SK-N-SH (cell line): Measurements from ENCODE around the gene EIF1AD. TPM values are rescaled to one million over a fixed set of nuclear protein-coding genes. Genes with fewer than 3 reads are reported as not detected.

Experiments used
- CTCF ChIA-PET: fragments of 300-600, 350-600 bp; formaldehyde crosslinking; extraction: SDS; loops from one replicate; lab custom pipeline; 2021; lab: Yijun Ruan, JAX
- POLR2A ChIA-PET: fragments of 350-600 bp; sonication (Branson Sonifier 250); formaldehyde crosslinking; extraction: SDS; loops from one replicate; lab custom pipeline; 2020; ENCODE audit warnings: antibody characterized with exemption, inconsistent platforms; lab: Yijun Ruan, JAX
- DNase-seq: peaks from one replicate; pipeline ENCODE4 v3.0.0; 2012
- H2AFZ ChIP-seq: fragments of 200-600 bp; sonication (generic); 2 replicates; pipeline ENCODE4 v1.8.1; 2016; ENCODE audit warnings: antibody characterized with exemption, mild to moderate bottlenecking, low read depth
- H3F3A ChIP-seq: fragments of 200-600 bp; sonication (generic); replicated peaks from 2 replicates; pipeline ENCODE3; 2016; ENCODE audit warnings: antibody characterized with exemption, mild to moderate bottlenecking; ENCODE audit not compliant: insufficient read depth
- H3K27ac ChIP-seq, 2 experiments: fragments of 200-500 bp in 1 of 2; fragments of 200-600 bp in 1 of 2; sonication (Bioruptor generic) in 1 of 2; sonication (generic), shearing (Covaris generic) in 1 of 2; 2 replicates each; pipeline versions ENCODE4 v1.5.1 to v1.6.1; 2014 to 2016; ENCODE audit warnings: low read depth in 2 of 2, inconsistent platforms in 1 of 2, low read length in 1 of 2, mild to moderate bottlenecking in 1 of 2, mixed read lengths in 1 of 2
- H3K27me3 ChIP-seq: fragments of 200-600 bp; sonication (generic), shearing (Covaris generic); 2 replicates; pipeline ENCODE4 v1.6.1; 2016; ENCODE audit warnings: mixed run types; ENCODE audit not compliant: insufficient read depth
- H3K36me3 ChIP-seq, 2 experiments: fragments of 200-500 bp in 1 of 2; fragments of 200-600 bp in 1 of 2; sonication (Bioruptor generic) in 1 of 2; sonication (generic) in 1 of 2; replicated peaks in 1 of 2; 2 replicates each; pipeline versions ENCODE3 to v1.5.1; 2014 to 2016; ENCODE audit warnings: low read length in 1 of 2, mild to moderate bottlenecking in 1 of 2; ENCODE audit not compliant: insufficient read depth in 2 of 2, control insufficient read depth in 1 of 2
- H3K4me1 ChIP-seq, 2 experiments: fragments of 200-500 bp in 1 of 2; fragments of 200-600 bp in 1 of 2; sonication (Bioruptor generic) in 1 of 2; sonication (generic), shearing (Covaris generic) in 1 of 2; 2 replicates each; pipeline versions ENCODE4 v1.5.1 to v1.6.1; 2014 to 2016; ENCODE audit warnings: low read depth in 1 of 2, low read length in 1 of 2, mixed run types in 1 of 2; ENCODE audit not compliant: insufficient read depth in 2 of 2, control insufficient read depth in 1 of 2
- H3K4me2 ChIP-seq: fragments of 200-600 bp; sonication (generic), shearing (Covaris generic); 2 replicates; pipeline ENCODE4 v1.6.1; 2017; ENCODE audit warnings: mixed run types
- H3K4me3 ChIP-seq, 2 experiments: fragments of 200-500 bp in 1 of 2; fragments of 200-600 bp in 1 of 2; sonication (Bioruptor generic) in 1 of 2; sonication (generic), shearing (Covaris generic) in 1 of 2; 2 replicates each; pipeline versions ENCODE4 v1.5.1 to v1.8.1; 2014 to 2016; ENCODE audit warnings: low read depth in 2 of 2, inconsistent platforms in 1 of 2, low read length in 1 of 2, mild to moderate bottlenecking in 1 of 2, mixed read lengths in 1 of 2, moderate library complexity in 1 of 2
- H3K79me2 ChIP-seq: fragments of 200-600 bp; sonication (generic); 2 replicates; pipeline ENCODE4 v1.8.1; 2017; ENCODE audit warnings: mild to moderate bottlenecking; ENCODE audit not compliant: insufficient read depth
- H3K9ac ChIP-seq: fragments of 200-600 bp; sonication (generic); 2 replicates; pipeline ENCODE4 v1.6.1; 2017; ENCODE audit warnings: mixed run types
- H3K9me2 ChIP-seq: fragments of 200-600 bp; sonication (generic); 2 replicates; pipeline ENCODE4 v1.6.1; 2017; ENCODE audit warnings: mixed run types
- H3K9me3 ChIP-seq: fragments of 200-600 bp; sonication (generic); 2 replicates; pipeline ENCODE4 v1.6.1; 2017; ENCODE audit warnings: mixed run types, mild to moderate bottlenecking, moderate library complexity
- H4K20me1 ChIP-seq: fragments of 200-600 bp; sonication (generic); 2 replicates; pipeline ENCODE4 v1.6.1; 2017; ENCODE audit warnings: mild to moderate bottlenecking, mixed run types; ENCODE audit not compliant: insufficient read depth
- CHD2 ChIP-seq: fragments of 150-350 bp; IDR thresholded peaks from 2 replicates; pipeline ENCODE4 v1.6.1; 2018; ENCODE audit warnings: low read length; ENCODE audit not compliant: partially characterized antibody
- ELF1 ChIP-seq: IDR thresholded peaks from 2 replicates; pipeline ENCODE4 v1.4.0; 2012
- EP300 ChIP-seq, 2 experiments: IDR thresholded peaks; 2 replicates each; pipeline versions ENCODE4 v1.4.0 to v1.6.1; 2012; ENCODE audit warnings: borderline replicate concordance in 1 of 2, low read depth in 1 of 2, low read length in 1 of 2
- EZH2phosphoT487 ChIP-seq: fragments of 200-600 bp; sonication (generic); IDR thresholded peaks from 2 replicates; pipeline ENCODE4 v1.6.1; 2017; ENCODE audit warnings: low read depth, mixed run types, mild to moderate bottlenecking, antibody characterized with exemption, moderate library complexity, borderline replicate concordance
- FOSL2 ChIP-seq: IDR thresholded peaks from 2 replicates; pipeline ENCODE4 v1.4.0; 2012; ENCODE audit warnings: low read depth, mild to moderate bottlenecking, moderate library complexity, borderline replicate concordance
- FOXM1 ChIP-seq: IDR thresholded peaks from 2 replicates; pipeline ENCODE4 v1.4.0; 2012; ENCODE audit warnings: low read depth, mild to moderate bottlenecking
- MEF2A ChIP-seq: IDR thresholded peaks from 2 replicates; pipeline ENCODE4 v1.4.0; 2012; ENCODE audit warnings: low read depth, borderline replicate concordance
- NFIC ChIP-seq: IDR thresholded peaks from 2 replicates; pipeline ENCODE4 v1.4.0; 2012; ENCODE audit warnings: borderline replicate concordance
- RAD21 ChIP-seq: IDR thresholded peaks from 2 replicates; pipeline ENCODE4 v1.6.1; 2012; ENCODE audit warnings: mild to moderate bottlenecking, low read length
- REST ChIP-seq: IDR thresholded peaks from 2 replicates; pipeline ENCODE4 v1.6.1; 2012; ENCODE audit warnings: mild to moderate bottlenecking, low read depth, low read length, moderate library complexity
- RFX5 ChIP-seq: IDR thresholded peaks from 2 replicates; pipeline ENCODE4 v1.6.1; 2012; ENCODE audit warnings: mild to moderate bottlenecking, improper control_type of control experiment, low read length
- SIN3A ChIP-seq: IDR thresholded peaks from 2 replicates; pipeline ENCODE4 v1.6.1; 2012; ENCODE audit warnings: low read depth, mild to moderate bottlenecking, low read length, moderate library complexity, borderline replicate concordance
- SMC3 ChIP-seq: IDR thresholded peaks from 2 replicates; pipeline ENCODE4 v1.6.1; 2012; ENCODE audit warnings: low read depth, low read length, improper control_type of control experiment
- TAF1 ChIP-seq: IDR thresholded peaks from 2 replicates; pipeline ENCODE4 v1.6.1; 2012; ENCODE audit warnings: low read depth, mild to moderate bottlenecking, low read length, moderate library complexity, borderline replicate concordance
- TCF12 ChIP-seq: IDR thresholded peaks from 2 replicates; pipeline ENCODE4 v1.4.0; 2012
- TEAD4 ChIP-seq: IDR thresholded peaks from 2 replicates; pipeline ENCODE4 v1.4.0; 2012; ENCODE audit warnings: mild to moderate bottlenecking, borderline replicate concordance; ENCODE audit not compliant: insufficient read depth
- whole genome bisulfite sequencing: methylation state at CpG from one replicate; pipeline ENCODE4 v1.1.6; 2017; ENCODE audit warnings: low lambda C conversion rate; 5-methylcytosine and 5-hydroxymethylcytosine counted together
- polyA plus RNA-seq, 3 experiments: library from polyadenylated mRNA; depleted of rRNA; stranded (reverse); fragments of >200 nt; gene quantifications; 2 replicates each; pipeline ENCODE4 v1.2.3, GENCODE V29; 2012
- TF ChIP-seq, protein P1 (sequence below): fragments of 150-350 bp; IDR thresholded peaks from 2 replicates; pipeline ENCODE4 v1.6.1; 2017; ENCODE audit warnings: antibody characterized with exemption, low read length, low read depth, borderline replicate concordance
- TF ChIP-seq, protein P2 (sequence below): IDR thresholded peaks from 2 replicates; pipeline ENCODE4 v1.4.0; 2012; ENCODE audit warnings: low read depth, borderline replicate concordance

Gene EIF1AD
- polyA plus RNA-seq, 1 of the 3 experiments (the other 2 are of a cell fraction): 28.9 TPM

DNA sequence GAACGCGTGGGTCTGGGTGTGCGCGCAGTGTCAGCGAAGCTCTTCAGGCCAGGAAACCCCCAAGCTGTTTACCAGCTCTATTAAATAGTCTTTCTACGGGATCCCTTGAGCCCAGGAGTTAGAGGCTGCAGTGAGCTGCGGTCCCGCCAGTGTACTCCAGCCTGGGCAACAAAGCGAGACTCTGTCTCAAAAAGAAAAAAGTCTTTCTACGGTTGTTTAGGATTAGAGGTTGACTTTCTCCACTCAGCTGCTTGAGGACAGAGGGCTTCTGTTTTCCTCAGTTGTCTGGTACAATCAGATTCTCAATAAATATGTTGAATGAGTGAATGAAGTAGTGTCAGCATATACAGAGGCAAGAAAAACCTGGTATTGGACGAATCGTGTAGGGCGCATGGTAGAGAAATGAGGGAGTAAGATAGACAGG lies 39.8 kb downstream of the EIF1AD start:
- H3K4me1 ChIP-seq: peaks cover 8 to 14% of the 10 kb centered on the region in 2 experiments; a peak in 3 of 4 replicates
- CTCF ChIA-PET: interaction anchor here (1.0 to 2.0 kb wide), 2 partner anchors 76 to 78 kb away, joined by 4 read pairs; no protein-coding TSS in a partner anchor
- no peaks in the 10 kb centered on the region for H3K9me3 ChIP-seq
- H3K27ac ChIP-seq: peak overlapping the region; percentile 7 to 12; a peak in 1 of 4 replicates
- DNase-seq: no peak
- no peak for TF ChIP-seq NFIC
- TF ChIP-seq MEF2A: no peak
- TF ChIP-seq ELF1: no peak
- TF ChIP-seq EZH2phosphoT487: no peak
- TF ChIP-seq CHD2: no peak
- TF ChIP-seq FOXM1: no peak
- TF ChIP-seq FOSL2: no peak
- TF ChIP-seq, all 33 proteins: peak for 0
- Histone ChIP-seq H3K79me2 (peaks cover 57% of the 10 kb centered on the region), H2AFZ (no peak overlapping the region), H3K4me3 (peak overlapping the region; percentile 97 to 98), H3K9ac (peak overlapping the region; percentile 100), H3F3A (peaks cover 4% of the 10 kb centered on the region), H3K36me3 (peaks cover 20 to 32% of the 10 kb centered on the region in 2 experiments), H3K4me2 (peak overlapping the region; percentile 86), H3K9me2 (no peaks in the 10 kb centered on the region), H4K20me1 (peaks cover 9% of the 10 kb centered on the region; the same call in 1 of the 2 replicates), H3K27me3 (no peaks in the 10 kb centered on the region)
- POLR2A ChIA-PET: interaction anchor here (1.1 kb wide), 1 partner anchor 37 kb away, joined by 6 read pairs; no protein-coding TSS in a partner anchor
- 5% methylated on average over 13 of the region's 13 CpGs for WGBS

- peak; percentile 99 for DNase-seq
- H4K20me1 ChIP-seq: peaks cover 9% of the 10 kb centered on the region; the same call in 1 of the 2 replicates
- no peaks in the 10 kb centered on the region for H3K9me3 ChIP-seq
- WGBS: 1% methylated on average over 61 of the region's 97 CpGs
- peak within 1 kb of the TSS; percentile 86 for H3K4me2 ChIP-seq
- H3K36me3 ChIP-seq: peaks cover 15 to 26% of the 10 kb centered on the region in 2 experiments
- peaks cover 4% of the 10 kb centered on the region for H3F3A ChIP-seq
- peak within 1 kb of the TSS; percentile 92 for H2AFZ ChIP-seq
- H3K4me1 ChIP-seq: peaks cover 8 to 14% of the 10 kb centered on the region in 2 experiments; a peak in 3 of 4 replicates
- peak within 1 kb of the TSS; percentile 100 for H3K9ac ChIP-seq
- CTCF ChIA-PET: interaction anchor here (0.7 to 2.1 kb wide), 11 partner anchors 18 to 250 kb away, joined by 3 to 8 read pairs (median 4); partner anchors contain the start of genes CCDC85B, FIBP and KAT5
- POLR2A ChIA-PET: interaction anchor here (0.6 to 1.4 kb wide), 5 partner anchors 36 to 424 kb away, joined by 3 to 6 read pairs (median 4); partner anchors contain the start of genes BANF1, EIF1AD and FIBP
- H3K27ac ChIP-seq: peak within 1 kb of the TSS; percentile 91 to 96
- no peaks in the 10 kb centered on the region for H3K9me2 ChIP-seq
- peak within 1 kb of the TSS; percentile 97 to 98 for H3K4me3 ChIP-seq
- peaks cover 56% of the 10 kb centered on the region for H3K79me2 ChIP-seq
- no peaks in the 10 kb centered on the region for H3K27me3 ChIP-seq
- TF ChIP-seq, protein P1, sequence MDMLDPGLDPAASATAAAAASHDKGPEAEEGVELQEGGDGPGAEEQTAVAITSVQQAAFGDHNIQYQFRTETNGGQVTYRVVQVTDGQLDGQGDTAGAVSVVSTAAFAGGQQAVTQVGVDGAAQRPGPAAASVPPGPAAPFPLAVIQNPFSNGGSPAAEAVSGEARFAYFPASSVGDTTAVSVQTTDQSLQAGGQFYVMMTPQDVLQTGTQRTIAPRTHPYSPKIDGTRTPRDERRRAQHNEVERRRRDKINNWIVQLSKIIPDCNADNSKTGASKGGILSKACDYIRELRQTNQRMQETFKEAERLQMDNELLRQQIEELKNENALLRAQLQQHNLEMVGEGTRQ: no peak
- TF ChIP-seq EZH2phosphoT487 (no peak), CHD2 (peak; percentile 90), EP300 (IDR thresholded peaks at IDR 0.05; ENCODE audit: borderline replicate concordance in 1 of 2, low read depth in 1 of 2, low read length in 1 of 2) (no peak), SIN3A (peak; percentile 88; the same call in 1 of the 2 replicates), TCF12 (peak; percentile 43; the same call in 1 of the 2 replicates), RFX5 (no peak), NFIC (no peak), RAD21 (no peak), ELF1 (peak; percentile 97), TAF1 (peak; percentile 97), FOXM1 (peak; percentile 35; the same call in 1 of the 2 replicates), REST (peak; percentile 63; the same call in 1 of the 2 replicates), SMC3 (no peak), TEAD4 (0 out of 2 replicates have a peak, but pooled peaks have one; percentile 31)
- TF ChIP-seq, protein P2, sequence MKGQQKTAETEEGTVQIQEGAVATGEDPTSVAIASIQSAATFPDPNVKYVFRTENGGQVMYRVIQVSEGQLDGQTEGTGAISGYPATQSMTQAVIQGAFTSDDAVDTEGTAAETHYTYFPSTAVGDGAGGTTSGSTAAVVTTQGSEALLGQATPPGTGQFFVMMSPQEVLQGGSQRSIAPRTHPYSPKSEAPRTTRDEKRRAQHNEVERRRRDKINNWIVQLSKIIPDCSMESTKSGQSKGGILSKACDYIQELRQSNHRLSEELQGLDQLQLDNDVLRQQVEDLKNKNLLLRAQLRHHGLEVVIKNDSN: 0 out of 2 replicates have a peak, but pooled peaks have one; percentile 12
Measured at GRCh38 chr11:65961267-65962140, 40.5 kb downstream of the EIF1AD start, which contains the start of gene SART1. TSS of gene SART1 (plus strand) at chr11:65961734. CDS start at chr11:65961781, 47 bp downstream.
